HepG2 (cell line): ENCODE measurements around the gene FOXD4L6.
"Not testable (repeated sequence)": the region's sequence is repeated elsewhere in the genome, so short reads cannot be mapped to it uniquely, and the experiment has no call there.

Source experiments
- ZNF382 ChIP-seq: sonication (generic); formaldehyde crosslinking; IDR thresholded peaks from 2 replicates; pipeline ENCODE4 v1.5.0; 2020; ENCODE audit warnings: missing genetic modification reagents, mild to moderate bottlenecking, borderline replicate concordance
- TF ChIP-seq, protein P1 (sequence below): sonication (generic); formaldehyde crosslinking; IDR thresholded peaks from 2 replicates; pipeline ENCODE4 v1.5.0; 2020; ENCODE audit warnings: mild to moderate bottlenecking, missing genetic modification reagents, moderate library complexity

GRCh38 chr9:41087929-41088328 is 40.6 kb downstream of the FOXD4L6 start:
- TF ChIP-seq, protein P1, sequence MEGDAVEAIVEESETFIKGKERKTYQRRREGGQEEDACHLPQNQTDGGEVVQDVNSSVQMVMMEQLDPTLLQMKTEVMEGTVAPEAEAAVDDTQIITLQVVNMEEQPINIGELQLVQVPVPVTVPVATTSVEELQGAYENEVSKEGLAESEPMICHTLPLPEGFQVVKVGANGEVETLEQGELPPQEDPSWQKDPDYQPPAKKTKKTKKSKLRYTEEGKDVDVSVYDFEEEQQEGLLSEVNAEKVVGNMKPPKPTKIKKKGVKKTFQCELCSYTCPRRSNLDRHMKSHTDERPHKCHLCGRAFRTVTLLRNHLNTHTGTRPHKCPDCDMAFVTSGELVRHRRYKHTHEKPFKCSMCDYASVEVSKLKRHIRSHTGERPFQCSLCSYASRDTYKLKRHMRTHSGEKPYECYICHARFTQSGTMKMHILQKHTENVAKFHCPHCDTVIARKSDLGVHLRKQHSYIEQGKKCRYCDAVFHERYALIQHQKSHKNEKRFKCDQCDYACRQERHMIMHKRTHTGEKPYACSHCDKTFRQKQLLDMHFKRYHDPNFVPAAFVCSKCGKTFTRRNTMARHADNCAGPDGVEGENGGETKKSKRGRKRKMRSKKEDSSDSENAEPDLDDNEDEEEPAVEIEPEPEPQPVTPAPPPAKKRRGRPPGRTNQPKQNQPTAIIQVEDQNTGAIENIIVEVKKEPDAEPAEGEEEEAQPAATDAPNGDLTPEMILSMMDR (CRISPR knock-in tag) = not testable (repeated sequence)
- not testable (repeated sequence) for TF ChIP-seq ZNF382 (CRISPR knock-in tag)
